Raji (cell line): ENCODE data around the gene LRMDA.

Experiments used
- POLR2A ChIP-seq: IDR thresholded peaks from 2 replicates; pipeline ENCODE4 v1.6.1; 2011; ENCODE audit warnings: low read depth, low read length, control low read depth; ENCODE audit not compliant: insufficient read depth

Gene LRMDA

DNA sequence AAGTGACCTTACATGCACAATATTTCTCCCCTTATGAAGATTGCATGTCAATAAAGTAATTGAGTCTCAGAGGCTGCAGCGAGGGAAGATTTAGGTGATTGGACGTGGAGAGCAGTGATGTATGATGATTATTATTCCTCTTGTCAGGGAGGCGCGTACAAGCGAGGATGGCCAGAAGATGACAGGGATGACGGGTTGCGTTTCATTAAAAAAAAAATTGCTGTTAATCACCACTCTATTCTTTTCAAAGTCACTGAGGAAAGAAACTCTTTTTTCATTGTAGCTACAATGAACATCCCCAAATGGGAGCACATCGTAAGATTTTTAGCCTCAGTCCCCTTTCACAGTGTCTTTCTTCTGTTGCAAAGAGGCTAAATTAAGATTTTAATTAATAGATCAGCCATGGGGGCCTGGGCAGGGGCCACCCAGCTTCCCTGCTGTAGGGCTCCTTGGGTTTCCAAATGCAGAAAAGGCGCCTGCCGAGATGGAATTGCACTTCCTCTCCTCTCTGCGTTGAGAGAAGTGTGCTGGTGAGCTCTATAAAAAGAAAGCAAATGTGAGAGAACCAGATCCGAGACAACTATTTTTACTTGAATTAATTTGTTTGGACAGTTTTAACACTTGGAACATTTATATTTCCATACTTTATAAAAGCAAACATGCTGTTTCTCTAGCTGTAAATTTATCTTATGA lies 998.1 kb downstream of the LRMDA start:
- no peak for TF ChIP-seq POLR2A

DNA sequence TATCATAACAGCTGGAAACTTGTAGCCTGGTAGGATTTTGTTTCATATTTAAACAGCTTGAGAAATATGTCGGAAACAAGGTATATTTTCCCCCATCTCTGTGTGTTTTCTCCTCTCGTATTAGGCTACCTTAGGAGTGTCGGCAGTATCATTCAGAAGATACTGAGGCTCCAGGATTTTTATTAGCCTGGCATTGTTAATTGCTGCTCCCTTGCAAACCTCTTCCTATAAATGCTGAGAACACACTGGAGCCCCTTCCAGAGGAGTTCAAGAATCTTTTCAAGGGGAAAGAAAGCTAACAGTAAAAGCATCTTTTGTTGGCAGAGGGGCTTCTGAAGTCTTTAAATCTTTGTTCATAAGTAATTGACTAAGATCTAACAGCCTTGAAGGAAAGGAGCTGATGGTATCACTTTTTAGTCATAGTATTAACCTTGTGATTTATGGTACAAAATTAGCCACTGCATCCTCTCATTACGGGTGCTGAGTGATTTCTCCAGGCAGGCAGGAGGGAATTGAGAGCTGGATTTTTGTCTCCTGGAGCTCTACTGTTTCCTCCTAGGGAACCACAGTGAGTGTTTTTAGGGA lies 998.7 kb downstream of the LRMDA start:
- no peak for TF ChIP-seq POLR2A

DNA sequence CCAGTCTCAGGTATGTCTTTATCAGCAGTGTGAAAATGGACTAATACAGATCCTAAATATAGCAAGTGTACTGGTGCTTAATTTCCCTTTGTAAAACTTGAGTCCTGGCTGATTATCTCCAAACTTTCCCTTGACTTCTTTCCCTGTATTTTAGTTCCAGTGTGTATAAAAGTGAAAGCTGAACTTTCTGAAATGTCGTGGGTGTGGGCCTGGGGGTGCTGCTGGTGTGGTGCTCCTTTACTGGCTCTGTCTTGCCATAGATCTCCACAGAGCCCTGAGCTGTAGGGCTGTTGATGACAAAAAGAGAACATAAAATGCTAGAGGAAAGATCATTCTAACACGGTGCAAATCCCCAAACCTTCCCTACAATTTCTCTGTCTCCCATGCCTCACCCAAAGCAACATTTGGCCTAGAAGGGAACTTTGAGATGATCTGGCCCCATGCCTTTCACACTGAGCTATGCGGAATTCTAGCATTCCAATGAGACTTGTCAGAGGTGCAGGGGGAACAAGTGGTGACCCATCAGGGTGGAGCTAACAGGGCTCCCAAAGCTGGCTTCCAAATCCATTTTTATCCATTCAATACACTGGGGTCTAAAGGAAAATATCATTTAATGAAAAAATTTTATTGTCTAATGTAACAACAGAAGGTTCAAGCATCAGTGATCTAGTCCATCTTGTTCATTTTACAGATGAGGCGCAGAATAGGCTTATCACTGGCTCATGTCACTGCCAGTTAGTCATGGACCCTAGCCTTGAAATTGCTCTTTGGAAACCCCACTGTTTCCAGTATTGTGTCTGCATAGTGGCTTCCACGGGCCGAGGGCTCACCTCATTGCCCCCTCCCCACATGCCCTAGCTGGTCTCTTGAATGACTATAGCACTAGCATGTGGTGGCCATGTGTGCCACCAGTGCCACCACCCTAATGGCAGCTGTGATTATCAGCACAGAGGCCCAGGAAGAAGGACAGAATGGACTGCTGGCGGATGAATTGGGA lies 1000.9 kb downstream of the LRMDA start:
- no peak for TF ChIP-seq POLR2A

DNA sequence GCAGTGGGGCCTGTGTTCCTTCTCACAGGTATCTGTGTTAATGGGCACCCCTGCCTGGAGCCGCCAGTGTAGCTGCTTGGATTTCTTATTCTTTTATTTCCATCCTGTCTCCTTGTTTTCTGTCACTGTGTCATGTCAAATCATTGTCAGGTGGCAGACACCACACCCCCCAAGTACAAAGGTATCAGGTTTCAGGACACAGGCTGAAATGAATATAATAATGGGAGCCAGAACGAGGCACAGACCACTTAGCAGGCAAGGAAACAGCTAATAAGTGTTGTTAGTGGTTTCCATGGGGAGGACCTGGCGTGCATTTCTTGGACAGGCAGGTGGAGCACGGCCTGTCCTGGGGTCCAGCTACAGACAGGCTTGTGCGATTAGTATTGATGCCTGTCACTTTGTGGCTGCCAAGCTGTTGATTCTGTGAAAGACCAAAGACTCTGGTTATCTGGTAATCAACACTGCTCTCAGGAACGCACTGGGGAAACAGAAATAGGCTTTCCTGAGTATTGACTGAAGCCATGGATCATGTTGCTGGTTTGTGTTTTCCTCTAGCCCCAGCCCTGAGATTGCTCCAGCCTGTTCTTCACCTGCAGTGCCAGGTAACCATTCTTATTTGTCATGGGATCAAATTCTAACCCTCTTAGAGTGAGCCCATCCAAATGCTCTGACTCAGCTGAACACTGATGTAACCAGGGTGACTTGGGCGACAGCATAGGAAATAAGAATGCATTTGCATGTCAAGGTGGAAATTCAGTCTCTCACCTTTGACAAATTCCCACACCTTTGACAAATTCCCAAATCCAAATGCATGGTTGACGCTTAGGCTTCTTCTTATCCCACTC lies 1002.0 kb downstream of the LRMDA start:
- TF ChIP-seq POLR2A, result no peak

DNA sequence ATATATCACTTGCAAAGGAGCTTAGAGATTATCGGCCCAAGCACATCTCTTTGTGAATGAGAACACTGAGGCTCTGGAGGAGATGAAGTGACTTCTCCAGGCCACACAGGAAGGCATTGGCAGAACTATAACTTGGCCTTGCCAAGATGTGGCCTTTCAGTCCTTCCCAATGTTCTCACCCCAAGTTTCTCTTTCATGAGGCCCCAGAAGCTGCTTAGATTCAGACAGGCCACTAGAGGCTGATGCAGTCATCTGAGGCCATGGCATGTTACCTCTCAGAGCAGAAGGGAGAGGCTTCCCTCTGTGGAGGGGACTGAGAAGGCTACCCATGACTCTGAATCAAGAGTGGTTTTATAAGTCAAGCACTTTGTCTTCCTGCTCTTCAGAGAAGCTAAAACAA lies 1003.7 kb downstream of the LRMDA start:
- TF ChIP-seq POLR2A, result no peak

DNA sequence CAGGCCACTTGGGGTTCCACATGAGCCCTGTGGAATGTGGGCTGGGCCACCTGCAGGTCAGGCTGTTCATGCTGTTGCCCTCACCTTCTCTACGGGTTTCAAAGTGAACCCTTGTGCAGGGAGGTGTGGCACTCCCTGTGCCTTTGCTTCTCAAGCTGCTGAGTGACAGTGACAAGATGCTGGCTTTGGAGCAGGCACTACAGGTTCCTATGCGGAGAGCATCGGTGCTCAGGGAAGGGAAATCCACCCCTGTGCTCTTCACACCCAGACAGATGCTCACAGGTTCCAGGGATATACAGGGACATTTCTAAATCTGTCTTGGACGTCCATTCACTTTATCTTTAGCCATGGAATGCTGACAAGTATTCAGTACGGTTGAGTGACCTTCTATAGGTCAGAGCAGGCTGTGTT lies 1005.0 kb downstream of the LRMDA start:
- TF ChIP-seq POLR2A, result no peak

DNA sequence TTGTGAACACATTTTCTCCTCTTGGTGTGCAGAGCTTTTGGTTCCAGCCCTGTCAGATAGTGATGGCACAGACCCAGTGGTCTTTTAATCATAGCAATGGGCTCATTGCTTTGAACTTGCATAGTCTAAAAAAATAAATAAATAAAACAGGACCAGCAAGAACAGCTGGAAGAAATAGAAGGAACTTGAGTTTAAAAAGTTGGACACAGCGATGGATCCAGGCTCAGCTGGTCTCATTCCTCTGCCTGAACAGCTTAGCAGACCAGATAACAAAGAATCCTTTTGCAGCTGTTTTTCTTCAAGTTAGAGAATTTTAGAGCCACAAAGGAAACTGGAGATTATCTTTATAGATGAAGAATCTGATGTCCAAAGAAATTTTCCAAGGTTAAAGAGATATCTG lies 1005.6 kb downstream of the LRMDA start:
- TF ChIP-seq POLR2A, result no peak

DNA sequence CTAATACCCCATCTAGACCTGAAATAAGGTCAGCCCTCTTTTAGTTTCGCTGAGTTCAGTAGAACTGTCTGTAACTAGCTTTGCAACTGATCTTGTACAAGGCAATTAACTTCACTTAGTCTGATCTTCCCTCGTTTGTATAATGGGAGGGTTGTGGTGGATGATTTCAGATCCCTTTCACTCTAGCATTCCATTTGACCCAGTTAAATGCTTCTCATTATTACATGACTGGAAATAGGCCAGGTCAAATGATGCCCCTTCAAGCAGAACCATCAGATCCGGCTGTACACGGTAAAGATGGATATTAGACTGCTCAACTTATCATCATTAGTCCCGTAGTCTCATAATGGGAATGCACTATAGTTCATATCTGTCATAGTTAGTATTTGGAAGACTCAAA lies 1009.0 kb downstream of the LRMDA start:
- TF ChIP-seq POLR2A, result no peak

DNA sequence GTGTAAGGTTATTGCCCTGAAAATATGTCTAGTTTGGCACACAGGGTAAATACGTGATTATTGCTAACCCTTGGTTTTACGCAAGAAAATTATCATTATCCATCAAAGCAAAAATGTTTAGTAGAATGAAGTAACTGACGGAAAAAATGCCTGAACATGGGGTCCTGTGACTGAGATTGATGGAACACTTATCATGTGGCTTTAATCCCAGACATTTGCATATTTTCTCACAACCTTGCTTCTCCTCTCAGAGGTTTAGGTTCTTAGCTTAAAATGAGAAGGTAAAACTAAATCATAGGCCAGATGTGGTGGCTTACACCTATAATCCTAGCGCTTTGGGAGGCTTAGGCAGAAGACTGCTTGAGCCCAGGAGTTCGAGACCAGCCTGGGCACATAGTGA lies 1010.7 kb downstream of the LRMDA start:
- TF ChIP-seq POLR2A, result no peak

DNA sequence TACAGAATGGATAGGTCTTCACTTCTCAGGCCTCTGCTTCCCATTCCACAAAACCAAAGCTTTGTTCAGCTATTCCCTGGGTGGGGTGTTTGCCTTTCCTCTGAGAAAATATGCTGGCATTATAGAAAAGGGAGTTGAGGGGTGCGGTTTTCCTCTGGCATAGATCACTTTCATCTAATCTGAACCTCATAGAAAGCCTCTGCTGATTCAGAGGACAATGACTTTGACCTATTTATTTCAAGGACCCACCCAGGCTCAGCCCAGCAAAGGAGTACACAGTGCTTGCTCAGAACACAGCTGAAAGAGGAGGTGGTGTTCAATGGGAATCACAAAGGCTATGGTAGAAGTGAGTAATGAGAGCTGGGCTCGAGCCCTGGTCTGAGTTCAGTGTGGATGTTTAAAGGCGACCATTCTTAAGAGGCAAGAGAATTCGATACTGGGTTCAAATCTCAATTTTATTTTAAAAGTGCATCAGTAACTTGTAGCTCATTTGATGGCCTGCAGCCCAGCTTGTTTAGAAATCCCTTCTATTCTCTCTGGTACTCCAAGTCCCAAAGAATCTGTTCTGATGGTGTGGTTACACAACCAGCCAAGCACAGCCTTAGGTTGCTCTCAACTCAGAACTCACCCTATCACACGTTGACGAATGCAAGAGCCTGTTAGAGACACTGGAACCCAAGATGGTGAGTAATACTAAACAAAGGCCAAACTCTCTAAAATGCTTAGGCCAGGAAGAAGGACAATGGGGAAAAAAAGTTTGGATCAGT lies 1012.8 kb downstream of the LRMDA start:
- no peak for TF ChIP-seq POLR2A

DNA sequence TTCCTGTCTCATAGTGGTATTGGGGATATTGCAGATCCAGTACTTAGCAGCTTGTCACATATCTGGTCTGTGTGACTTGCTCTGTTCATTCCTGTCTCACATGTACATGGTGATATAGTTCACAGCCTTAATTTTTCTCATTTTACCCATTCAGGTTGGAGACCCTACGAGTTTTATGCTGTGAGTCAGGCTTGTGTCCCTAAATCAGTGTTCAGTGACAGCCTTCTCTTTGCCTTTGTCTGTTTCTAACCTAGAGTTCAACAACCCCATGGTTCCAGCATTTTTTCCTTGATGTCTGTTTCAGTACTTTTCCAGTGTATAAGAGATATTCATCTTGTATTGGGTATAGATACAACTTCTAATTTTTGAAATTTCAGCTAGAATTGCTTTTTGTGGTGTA lies 1016.2 kb downstream of the LRMDA start:
- TF ChIP-seq POLR2A, result no peak

DNA sequence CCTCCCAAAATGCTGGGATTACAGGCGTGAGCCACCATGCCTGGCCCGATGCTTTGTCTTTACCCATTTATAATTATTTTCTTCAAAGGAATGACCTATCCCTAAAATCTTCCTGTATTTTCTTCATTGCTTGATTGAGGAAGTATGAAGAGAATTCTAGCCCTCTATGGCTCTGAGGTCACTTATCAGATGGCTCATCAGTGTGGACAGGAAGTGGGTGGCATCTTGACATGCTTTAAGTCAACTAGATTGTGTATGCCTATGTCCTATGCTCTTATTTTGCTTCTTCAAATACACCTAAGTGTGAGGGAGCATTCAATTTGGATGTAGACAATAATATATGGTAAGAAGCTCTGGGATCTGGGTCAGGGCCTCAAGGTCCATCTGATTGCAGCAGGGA lies 1020.5 kb downstream of the LRMDA start:
- TF ChIP-seq POLR2A, result no peak

DNA sequence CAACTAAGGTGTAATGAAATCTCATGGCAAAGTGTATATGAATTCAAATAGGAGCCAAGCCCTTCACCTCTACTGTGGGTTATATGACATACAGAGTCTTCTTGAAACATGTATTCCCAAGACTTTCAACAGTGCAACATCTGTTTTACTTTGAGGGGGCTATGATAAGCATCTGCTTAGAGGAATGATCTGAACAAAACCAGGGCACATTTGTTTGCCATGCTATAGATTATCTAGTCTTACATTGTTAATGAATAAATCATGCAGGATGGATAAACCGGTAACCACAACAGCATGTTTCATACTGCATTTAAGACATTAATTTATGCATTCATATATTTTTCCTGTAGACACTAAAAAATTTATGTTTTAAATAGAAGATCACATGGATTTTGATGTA lies 1021.9 kb downstream of the LRMDA start:
- no peak for TF ChIP-seq POLR2A

DNA sequence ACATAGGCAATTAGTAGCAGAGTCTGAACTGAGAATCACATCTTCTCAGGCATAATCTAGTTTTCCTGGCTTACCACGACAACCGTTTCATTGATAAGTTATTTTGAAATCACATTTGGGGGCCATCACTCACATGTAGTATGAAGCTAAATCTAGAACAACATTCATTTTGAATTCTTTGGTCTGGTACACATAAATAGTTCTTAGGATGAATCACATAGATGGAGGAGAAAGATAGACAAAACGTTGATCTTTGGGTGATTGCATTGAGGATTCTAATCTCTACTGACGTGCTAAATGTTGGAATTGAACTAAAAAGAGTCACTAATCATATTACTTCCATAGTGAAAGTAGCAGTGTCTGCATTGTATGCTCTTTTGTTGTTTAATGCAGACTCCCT lies 1022.6 kb downstream of the LRMDA start:
- TF ChIP-seq POLR2A, result no peak
